Pancreas (tissue), 10 donors: ENCODE data around the gene ADO. TPM values are rescaled to one million over a fixed set of nuclear protein-coding genes. Genes with fewer than 3 reads are reported as not detected.

Experiments used
- ATAC-seq, 4 donors: fragments of 200-7000 bp; cut with Tn5 transposase; one replicate each; pipeline versions ENCODE4 v1.8.0 to v1.9.1; 2020; ENCODE audit warnings: mild to moderate bottlenecking in 4 of 4, moderate library complexity in 4 of 4
- DNase-seq, 6 donors: peaks; one replicate each; pipeline ENCODE4 v3.0.0-alpha.2; 2020
- FAIRE-seq: peaks from 2 replicates; lab custom pipeline; 2012; peaks lifted over from hg19 to GRCh38; lab: Jason Lieb, UNC
- H3K27ac ChIP-seq, 4 donors: fragments of 200-600 bp; sonication (generic); 1 replicate in 3 of 4; 2 replicates in 1 of 4; pipeline versions ENCODE4 v1.5.0 to v1.8.0; 2020
- H3K27me3 ChIP-seq, 4 donors: fragments of 200-600 bp; one replicate each; pipeline ENCODE4 v1.8.0; 2021
- H3K36me3 ChIP-seq, 3 donors: fragments of 200-600 bp; sonication (generic) in 1 of 3; one replicate each; pipeline versions ENCODE4 v1.5.0 to v1.8.0; 2020 to 2021
- H3K4me1 ChIP-seq, 3 donors: fragments of 200-600 bp; one replicate each; pipeline ENCODE4 v1.8.0; 2021
- H3K4me3 ChIP-seq, 4 donors: fragments of 200-600 bp; sonication (generic) in 2 of 4; one replicate each; pipeline versions ENCODE4 v1.5.0 to v1.8.0; 2020 to 2021
- H3K9me3 ChIP-seq, 4 donors: fragments of 200-600 bp; one replicate each; pipeline ENCODE4 v1.8.0; 2021
- CTCF ChIP-seq, 4 donors: fragments of 200-600 bp; sonication (generic) in 3 of 4; IDR thresholded peaks; one replicate each; pipeline versions ENCODE4 v1.5.0 to v1.8.0; 2021; ENCODE audit warnings: antibody characterized with exemption in 4 of 4
- WGBS, 2 donors: extraction: QIAGEN DNeasy Blood & Tissue Kit; methylation state at CpG; one replicate each; pipeline ENCODE4 v1.1.7; 2013; 5-methylcytosine and 5-hydroxymethylcytosine counted together
- intact Hi-C, 3 donors: fragments of 100-400 bp; cut with DNase I; formaldehyde crosslinking; loops; one replicate each; pipeline versions ENCODE4 v1.11.1 to v1.14.2; 2022
- polyA plus RNA-seq, 2 donors: library from polyadenylated mRNA; stranded (reverse); fragments of 200-250 nt; gene quantifications; one replicate each; pipeline ENCODE4 v1.2.3, GENCODE V29; 2013
- total RNA-seq, 6 donors: library from RNA; stranded (reverse); fragmentation: NEBNext Ultra II Directional in 4 of 6; extraction: Animal tissue kit (Norgen Biotek cat#: 25700) in 4 of 6; gene quantifications; one replicate each; pipeline versions ENCODE4 v1.2.1 to v1.2.4, GENCODE V29; 2021 to 2023
- donor health status: healthy with polysubstance abuse.
- donor health status: DM: no; HTN: no; CAD: no; lungs with moderate emphysema.
- donor health status: DM: no; HTN: no; CAD: no.
- donor health status: control.
- donor health status: control.
- donor health status: Bipolar disorder and iron deficiency.
- donor health status: DM: yes; HTN: yes; CAD: no.
- donor health status: DM: no; HTN: no; CAD: no.
- donor health status: DM: no; HTN: no; CAD: no.
- donor health status: DM: yes; HTN: yes; CAD: no.

ADO gene
- total and polyA plus RNA-seq, 8 donors: 2.4 to 9.6 (median 5.3) TPM

GRCh38 chr10:62829622-62830021 is 25.1 kb downstream of the ADO start:
- Histone ChIP-seq H3K4me1 (no peaks in the 10 kb centered on the region), H3K27ac (no peak overlapping the region), H3K9me3 (no peaks in the 10 kb centered on the region), H3K4me3 (no peak overlapping the region), H3K27me3 (no peaks in the 10 kb centered on the region), H3K36me3 (no peaks in the 10 kb centered on the region)
- TF ChIP-seq CTCF (IDR thresholded peaks at IDR 0.05): no peak
- DNase-seq (no peak), ATAC-seq (no peak), FAIRE-seq (no peak)
- intact Hi-C loops: no loop called here
- 39 to 45% methylated on average over 2 of the region's 2 CpGs for WGBS, 2 donors

- no peaks in the 10 kb centered on the region for H3K9me3 ChIP-seq
- no peak for FAIRE-seq
- TF ChIP-seq CTCF (IDR thresholded peaks at IDR 0.05): no peak
- no peak overlapping the region for H3K4me3 ChIP-seq
- intact Hi-C loops: no loop called here
- H3K4me1 ChIP-seq: no peaks in the 10 kb centered on the region
- DNase-seq: no peak
- 52 to 58% methylated on average over 4 of the region's 4 CpGs for WGBS, 2 donors
- no peaks in the 10 kb centered on the region for H3K36me3 ChIP-seq
- H3K27me3 ChIP-seq: no peaks in the 10 kb centered on the region
- no peak overlapping the region for H3K27ac ChIP-seq
- ATAC-seq: peak in 1 of 4 donors; percentile 34
These were observed 26.2 kb downstream of the ADO start for GRCh38 chr10:62830679-62831078.

GRCh38 chr10:62831346-62831745 is 26.8 kb downstream of the ADO start:
- ATAC-seq: peak in 2 of 4 donors; percentile 12 to 29
- no peak for DNase-seq
- TF ChIP-seq CTCF (IDR thresholded peaks at IDR 0.05): no peak
- Histone ChIP-seq H3K36me3 (no peaks in the 10 kb centered on the region), H3K27me3 (no peaks in the 10 kb centered on the region), H3K27ac (no peak overlapping the region), H3K4me1 (no peaks in the 10 kb centered on the region), H3K9me3 (no peaks in the 10 kb centered on the region), H3K4me3 (no peak overlapping the region)
- no peak for FAIRE-seq
- intact Hi-C loops: no loop called here
- 28 to 42% methylated on average over 2 of the region's 2 CpGs for WGBS, 2 donors

- no peaks in the 10 kb centered on the region for H3K9me3 ChIP-seq
- H3K27ac ChIP-seq: no peak overlapping the region
- H3K4me3 ChIP-seq: no peak overlapping the region
- ATAC-seq (no peak), DNase-seq (no peak), FAIRE-seq (no peak)
- H3K36me3 ChIP-seq: no peaks in the 10 kb centered on the region
- intact Hi-C loops: no loop called here
- H3K4me1 ChIP-seq: no peaks in the 10 kb centered on the region
- no peak for TF ChIP-seq CTCF (IDR thresholded peaks at IDR 0.05)
- WGBS, 2 donors: 56 to 81% methylated on average over 2 of the region's 2 CpGs
- no peaks in the 10 kb centered on the region for H3K27me3 ChIP-seq
These were observed 35.1 kb downstream of the ADO start for GRCh38 chr10:62839590-62839989.

GRCh38 chr10:62842983-62843382 is 38.5 kb downstream of the ADO start:
- FAIRE-seq (no peak), ATAC-seq (no peak)
- H3K9me3 ChIP-seq: no peaks in the 10 kb centered on the region

More at GRCh38 chr10:62842983-62843382, 38.5 kb downstream of the ADO start:
- Histone ChIP-seq H3K27ac (no peak overlapping the region), H3K4me1 (no peaks in the 10 kb centered on the region), H3K36me3 (no peaks in the 10 kb centered on the region), H3K27me3 (no peaks in the 10 kb centered on the region), H3K4me3 (no peak overlapping the region)
- WGBS, 2 donors: 29 to 30% methylated on average over 1 of the region's 1 CpG
- intact Hi-C loops: no loop called here
- DNase-seq: no peak
- TF ChIP-seq CTCF (IDR thresholded peaks at IDR 0.05): no peak
